GM12878 (cell line): ENCODE measurements around the gene MYBL2. TPM values are rescaled to one million over a fixed set of nuclear protein-coding genes. Genes with fewer than 3 reads are reported as not detected.

Experiments
- BHLHE40 ChIP-seq, 2 experiments: fragments of 450-650 bp in 1 of 2; IDR thresholded peaks; 2 replicates each; pipeline ENCODE4 v1.6.1; 2011 to 2017; ENCODE audit warnings: low read depth in 2 of 2, borderline replicate concordance in 1 of 2, improper control_type of control experiment in 1 of 2, low read length in 1 of 2, mild to moderate bottlenecking in 1 of 2
- EGR1 ChIP-seq, 2 experiments: IDR thresholded peaks; 1 replicate in 1 of 2; 2 replicates in 1 of 2; pipeline ENCODE4 v1.6.1; 2011 to 2012; ENCODE audit warnings: low read depth in 2 of 2, low read length in 2 of 2, borderline replicate concordance in 1 of 2, mild to moderate bottlenecking in 1 of 2, moderate library complexity in 1 of 2
- MAX ChIP-seq: IDR thresholded peaks from 2 replicates; pipeline ENCODE4 v1.6.1; 2012; ENCODE audit warnings: low read depth, low read length, improper control_type of control experiment
- NFXL1 ChIP-seq: fragments of 450-650 bp; IDR thresholded peaks from 2 replicates; pipeline ENCODE4 v1.6.1; 2017; ENCODE audit warnings: antibody characterized with exemption, mild to moderate bottlenecking, borderline replicate concordance
- NKRF ChIP-seq: fragments of 450-650 bp; conservative IDR thresholded peaks from 2 replicates; pipeline ENCODE4 v1.6.1; 2017; ENCODE audit warnings: mild to moderate bottlenecking, moderate library complexity
- NR2C2 ChIP-seq: IDR thresholded peaks from 2 replicates; pipeline ENCODE4 v1.6.1; 2011; ENCODE audit warnings: borderline replicate concordance, low read depth; ENCODE audit not compliant: control insufficient read depth, insufficient read length
- POLR2AphosphoS5 ChIP-seq: IDR thresholded peaks from 2 replicates; pipeline ENCODE4 v1.6.1; 2011; ENCODE audit warnings: mild to moderate bottlenecking, low read length, inconsistent platforms
- RAD21 ChIP-seq: IDR thresholded peaks from 2 replicates; pipeline ENCODE4 v1.6.1; 2011; ENCODE audit warnings: mild to moderate bottlenecking, low read depth, low read length, moderate library complexity; ENCODE audit not compliant: insufficient read depth
- RELA ChIP-seq: fragments of 450-650 bp; IDR thresholded peaks from 2 replicates; pipeline ENCODE4 v1.8.0; 2014; ENCODE audit warnings: borderline replicate concordance; ENCODE audit not compliant: partially characterized antibody
- TAF1 ChIP-seq: IDR thresholded peaks from 2 replicates; pipeline ENCODE4 v1.6.1; 2011; ENCODE audit warnings: mild to moderate bottlenecking, low read depth, low read length, borderline replicate concordance
- ZNF24 ChIP-seq: fragments of 450-650 bp; IDR thresholded peaks from 2 replicates; pipeline ENCODE4 v1.6.1; 2017; ENCODE audit warnings: antibody characterized with exemption, mild to moderate bottlenecking
- polyA plus RNA-seq, 11 experiments: library from polyadenylated mRNA; depleted of rRNA in 4 of 11; unstranded in 6 of 11; stranded (reverse) in 5 of 11; fragments of >200 nt; fragmentation: Nextera tagmentation in 4 of 11; fragmentation: Illumina TruSeq in 1 of 11; extraction: Ambion mirVana in 4 of 11; extraction: Trizol in 1 of 11; gene quantifications; 1 replicate in 1 of 11; 2 replicates in 10 of 11; pipeline versions ENCODE4 v1.2.1 to v1.2.3, GENCODE V29; 2011 to 2016; ENCODE audit warnings: inconsistent platforms in 2 of 11, missing spikeins in 2 of 11, low read depth in 1 of 11
- total RNA-seq, 4 experiments: library from RNA; depleted of rRNA in 3 of 4; stranded (reverse); fragments of >200 nt in 3 of 4; fragmentation: Illumina TruSeq in 1 of 4; extraction: Trizol in 1 of 4; gene quantifications; 2 replicates each; pipeline versions ENCODE4 v1.2.1 to v1.2.3, GENCODE V29; 2013 to 2021
- TF ChIP-seq, protein P1 (sequence below): IDR thresholded peaks from 2 replicates; pipeline ENCODE4 v1.6.1; 2012; ENCODE audit warnings: low read length, inconsistent platforms
- TF ChIP-seq, protein P2 (sequence below): fragments of 450-650 bp; formaldehyde crosslinking; IDR thresholded peaks from 2 replicates; pipeline ENCODE4 v1.4.0; 2022; ENCODE audit warnings: mild to moderate bottlenecking, moderate library complexity
- TF ChIP-seq, protein P3 (sequence below): fragments of 150-350 bp; IDR thresholded peaks from 2 replicates; pipeline ENCODE4 v1.6.1; 2014; ENCODE audit warnings: mild to moderate bottlenecking, low read depth, low read length
- TF ChIP-seq, protein P4 (sequence below), 3 experiments: IDR thresholded peaks in 2 of 3; conservative IDR thresholded peaks in 1 of 3; 2 replicates each; pipeline ENCODE4 v1.5.1; 2011; ENCODE audit warnings: low read depth in 3 of 3, low read length in 3 of 3, mild to moderate bottlenecking in 3 of 3, control low read depth in 2 of 3, moderate library complexity in 2 of 3, inconsistent platforms in 1 of 3, mixed read lengths in 1 of 3; ENCODE audit not compliant: control insufficient read depth in 2 of 3, insufficient read depth in 1 of 3; ENCODE audit errors: extremely low read depth in 1 of 3

MYBL2 gene
- total and polyA plus RNA-seq, 10 of the 15 experiments (the other 5 are each of a cell fraction or from before 2014, with no cell fraction given): 4.5 to 213 (median 74.2) TPM

GRCh38 chr20:43751167-43752050 lies 84.5 kb downstream of the MYBL2 start (continued):
- TF ChIP-seq NKRF (peak; percentile 29; the same call in 1 of the 2 replicates), TAF1 (no peak), EGR1 (IDR thresholded peaks at IDR 0.05; ENCODE audit: borderline replicate concordance in 1 of 2, low read depth in 2 of 2, low read length in 2 of 2) (0 out of 3 replicates have a peak, but pooled peaks of 1 of the 2 experiments have one; percentile 10), ZNF24 (peak; percentile 74), RAD21 (0 out of 2 replicates have a peak, but pooled peaks have one; percentile 35), MAX (no peak), POLR2AphosphoS5 (peak; percentile 64), BHLHE40 (IDR thresholded peaks at IDR 0.05; ENCODE audit: borderline replicate concordance in 1 of 2, low read depth in 2 of 2, low read length in 1 of 2) (peak; percentile 75), NFXL1 (no peak), RELA (peak; percentile 77), NR2C2 (no peak)
- TF ChIP-seq, protein P1, sequence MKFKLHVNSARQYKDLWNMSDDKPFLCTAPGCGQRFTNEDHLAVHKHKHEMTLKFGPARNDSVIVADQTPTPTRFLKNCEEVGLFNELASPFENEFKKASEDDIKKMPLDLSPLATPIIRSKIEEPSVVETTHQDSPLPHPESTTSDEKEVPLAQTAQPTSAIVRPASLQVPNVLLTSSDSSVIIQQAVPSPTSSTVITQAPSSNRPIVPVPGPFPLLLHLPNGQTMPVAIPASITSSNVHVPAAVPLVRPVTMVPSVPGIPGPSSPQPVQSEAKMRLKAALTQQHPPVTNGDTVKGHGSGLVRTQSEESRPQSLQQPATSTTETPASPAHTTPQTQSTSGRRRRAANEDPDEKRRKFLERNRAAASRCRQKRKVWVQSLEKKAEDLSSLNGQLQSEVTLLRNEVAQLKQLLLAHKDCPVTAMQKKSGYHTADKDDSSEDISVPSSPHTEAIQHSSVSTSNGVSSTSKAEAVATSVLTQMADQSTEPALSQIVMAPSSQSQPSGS: peak; percentile 98
- TF ChIP-seq, protein P2, sequence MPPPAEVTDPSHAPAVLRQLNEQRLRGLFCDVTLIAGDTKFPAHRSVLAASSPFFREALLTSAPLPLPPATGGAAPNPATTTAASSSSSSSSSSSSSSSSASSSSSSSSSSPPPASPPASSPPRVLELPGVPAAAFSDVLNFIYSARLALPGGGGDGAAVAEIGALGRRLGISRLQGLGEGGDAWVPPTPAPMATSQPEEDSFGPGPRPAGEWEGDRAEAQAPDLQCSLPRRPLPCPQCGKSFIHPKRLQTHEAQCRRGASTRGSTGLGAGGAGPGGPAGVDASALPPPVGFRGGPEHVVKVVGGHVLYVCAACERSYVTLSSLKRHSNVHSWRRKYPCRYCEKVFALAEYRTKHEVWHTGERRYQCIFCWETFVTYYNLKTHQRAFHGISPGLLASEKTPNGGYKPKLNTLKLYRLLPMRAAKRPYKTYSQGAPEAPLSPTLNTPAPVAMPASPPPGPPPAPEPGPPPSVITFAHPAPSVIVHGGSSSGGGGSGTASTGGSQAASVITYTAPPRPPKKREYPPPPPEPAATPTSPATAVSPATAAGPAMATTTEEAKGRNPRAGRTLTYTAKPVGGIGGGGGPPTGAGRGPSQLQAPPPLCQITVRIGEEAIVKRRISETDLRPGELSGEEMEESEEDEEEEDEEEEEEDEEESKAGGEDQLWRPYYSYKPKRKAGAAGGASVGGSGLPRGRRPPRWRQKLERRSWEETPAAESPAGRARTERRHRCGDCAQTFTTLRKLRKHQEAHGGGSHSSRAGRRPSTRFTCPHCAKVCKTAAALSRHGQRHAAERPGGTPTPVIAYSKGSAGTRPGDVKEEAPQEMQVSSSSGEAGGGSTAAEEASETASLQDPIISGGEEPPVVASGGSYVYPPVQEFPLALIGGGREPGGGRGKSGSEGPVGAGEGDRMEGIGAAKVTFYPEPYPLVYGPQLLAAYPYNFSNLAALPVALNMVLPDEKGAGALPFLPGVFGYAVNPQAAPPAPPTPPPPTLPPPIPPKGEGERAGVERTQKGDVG: no peak
- TF ChIP-seq, protein P3, sequence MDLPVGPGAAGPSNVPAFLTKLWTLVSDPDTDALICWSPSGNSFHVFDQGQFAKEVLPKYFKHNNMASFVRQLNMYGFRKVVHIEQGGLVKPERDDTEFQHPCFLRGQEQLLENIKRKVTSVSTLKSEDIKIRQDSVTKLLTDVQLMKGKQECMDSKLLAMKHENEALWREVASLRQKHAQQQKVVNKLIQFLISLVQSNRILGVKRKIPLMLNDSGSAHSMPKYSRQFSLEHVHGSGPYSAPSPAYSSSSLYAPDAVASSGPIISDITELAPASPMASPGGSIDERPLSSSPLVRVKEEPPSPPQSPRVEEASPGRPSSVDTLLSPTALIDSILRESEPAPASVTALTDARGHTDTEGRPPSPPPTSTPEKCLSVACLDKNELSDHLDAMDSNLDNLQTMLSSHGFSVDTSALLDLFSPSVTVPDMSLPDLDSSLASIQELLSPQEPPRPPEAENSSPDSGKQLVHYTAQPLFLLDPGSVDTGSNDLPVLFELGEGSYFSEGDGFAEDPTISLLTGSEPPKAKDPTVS: no peak
- TF ChIP-seq, protein P4, sequence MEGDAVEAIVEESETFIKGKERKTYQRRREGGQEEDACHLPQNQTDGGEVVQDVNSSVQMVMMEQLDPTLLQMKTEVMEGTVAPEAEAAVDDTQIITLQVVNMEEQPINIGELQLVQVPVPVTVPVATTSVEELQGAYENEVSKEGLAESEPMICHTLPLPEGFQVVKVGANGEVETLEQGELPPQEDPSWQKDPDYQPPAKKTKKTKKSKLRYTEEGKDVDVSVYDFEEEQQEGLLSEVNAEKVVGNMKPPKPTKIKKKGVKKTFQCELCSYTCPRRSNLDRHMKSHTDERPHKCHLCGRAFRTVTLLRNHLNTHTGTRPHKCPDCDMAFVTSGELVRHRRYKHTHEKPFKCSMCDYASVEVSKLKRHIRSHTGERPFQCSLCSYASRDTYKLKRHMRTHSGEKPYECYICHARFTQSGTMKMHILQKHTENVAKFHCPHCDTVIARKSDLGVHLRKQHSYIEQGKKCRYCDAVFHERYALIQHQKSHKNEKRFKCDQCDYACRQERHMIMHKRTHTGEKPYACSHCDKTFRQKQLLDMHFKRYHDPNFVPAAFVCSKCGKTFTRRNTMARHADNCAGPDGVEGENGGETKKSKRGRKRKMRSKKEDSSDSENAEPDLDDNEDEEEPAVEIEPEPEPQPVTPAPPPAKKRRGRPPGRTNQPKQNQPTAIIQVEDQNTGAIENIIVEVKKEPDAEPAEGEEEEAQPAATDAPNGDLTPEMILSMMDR (IDR thresholded peaks at IDR 0.05 in 2 of 3, conservative IDR thresholded peaks at IDR 0.05 in 1 of 3; ENCODE audit: control insufficient read depth in 2 of 3, extremely low read depth in 1 of 3, insufficient read depth in 1 of 3, low read depth in 3 of 3, low read length in 3 of 3): no peak; a peak in 2 of 6 replicates
